B cell (primary cell): ENCODE data around the gene UFSP2. TPM values are rescaled to one million over a fixed set of nuclear protein-coding genes. Genes with fewer than 3 reads are reported as not detected.

Experiments
- ATAC-seq: fragments of 200-7000 bp; cut with Tn5 transposase; one replicate; pipeline ENCODE4 v1.10.0; 2021; ENCODE audit warnings: low read depth, mild to moderate bottlenecking, moderate number of reproducible peaks, moderate library complexity
- CTCF ChIA-PET: fragments of 350-600 bp; sonication (Branson Sonifier 250); formaldehyde crosslinking; loops from one replicate; lab custom pipeline; 2021; ENCODE audit warnings: antibody characterized with exemption, inconsistent platforms; lab: Charles Lee
- POLR2A ChIA-PET: fragments of 350-600 bp; sonication (Branson Sonifier 250); formaldehyde crosslinking; loops from one replicate; lab custom pipeline; 2021; ENCODE audit warnings: antibody characterized with exemption; lab: Charles Lee
- DNase-seq: peaks from one replicate; pipeline ENCODE4 v3.0.0; 2013
- H2AFZ ChIP-seq: 2 replicates; pipeline ENCODE4 v1.6.1; 2012; ENCODE audit warnings: mild to moderate bottlenecking, low read depth, low read length; ENCODE audit not compliant: insufficient read depth, poor library complexity, severe bottlenecking
- H3K27ac ChIP-seq, 2 donors: 1 replicate in 1 of 2; 2 replicates in 1 of 2; pipeline ENCODE4 v1.5.1; 2012 to 2013; ENCODE audit warnings: low read length in 2 of 2, mild to moderate bottlenecking in 2 of 2, moderate library complexity in 1 of 2
- H3K27me3 ChIP-seq, 4 experiments: fragments of 200-600 bp in 1 of 4; sonication (generic) in 1 of 4; replicated peaks in 1 of 4; 1 replicate in 2 of 4; 2 replicates in 2 of 4; pipeline versions ENCODE4 v1.6.1 to v1.7.0; 2013 to 2016; ENCODE audit warnings: low read length in 3 of 4, mild to moderate bottlenecking in 2 of 4, mixed read lengths in 1 of 4, moderate library complexity in 1 of 4; ENCODE audit not compliant: insufficient read depth in 4 of 4, control insufficient read depth in 3 of 4; ENCODE audit errors: control extremely low read depth in 1 of 4
- H3K36me3 ChIP-seq, 2 experiments: replicated peaks in 1 of 2; 1 replicate in 1 of 2; 2 replicates in 1 of 2; pipeline versions ENCODE4 v1.6.1 to v1.7.1; 2013; ENCODE audit warnings: low read length in 1 of 2; ENCODE audit not compliant: insufficient read depth in 2 of 2, control insufficient read depth in 1 of 2; ENCODE audit errors: control extremely low read depth in 1 of 2, extremely low read depth in 1 of 2
- H3K4me1 ChIP-seq, 2 donors: fragments of 200-600 bp in 1 of 2; sonication (generic) in 1 of 2; 1 replicate in 1 of 2; 2 replicates in 1 of 2; pipeline versions ENCODE4 v1.5.1 to v1.6.1; 2013 to 2017; ENCODE audit warnings: low read length in 2 of 2; ENCODE audit not compliant: control insufficient read depth in 2 of 2, insufficient read depth in 2 of 2
- H3K4me2 ChIP-seq: replicated peaks from 2 replicates; pipeline ENCODE3; 2012; ENCODE audit warnings: mild to moderate bottlenecking, low read depth, low read length; ENCODE audit not compliant: poor library complexity, severe bottlenecking
- H3K4me3 ChIP-seq, 5 experiments: fragments of 200-600 bp in 1 of 5; sonication (generic) in 1 of 5; 1 replicate in 3 of 5; 2 replicates in 2 of 5; pipeline versions ENCODE4 v1.5.1 to v1.7.0; 2011 to 2016; ENCODE audit warnings: low read length in 4 of 5, mild to moderate bottlenecking in 4 of 5, low read depth in 2 of 5, control low read depth in 1 of 5, moderate library complexity in 1 of 5; ENCODE audit not compliant: insufficient read depth in 1 of 5; ENCODE audit errors: control extremely low read depth in 1 of 5, extremely low read depth in 1 of 5
- H3K79me2 ChIP-seq: fragments of 200-600 bp; sonication (generic); one replicate; pipeline ENCODE4 v1.6.0; 2016; ENCODE audit warnings: low read length; ENCODE audit not compliant: control insufficient read depth, insufficient read depth
- H3K9ac ChIP-seq: fragments of 200-600 bp; sonication (generic); 2 replicates; pipeline ENCODE4 v1.6.1; 2017; ENCODE audit warnings: mild to moderate bottlenecking, low read length, moderate library complexity
- H3K9me3 ChIP-seq, 3 donors: one replicate each; pipeline versions ENCODE4 v1.6.1 to v1.7.1; 2013; ENCODE audit warnings: low read length in 2 of 3; ENCODE audit not compliant: control insufficient read depth in 2 of 3, insufficient read depth in 1 of 3; ENCODE audit errors: control extremely low read depth in 1 of 3
- H4K20me1 ChIP-seq: 2 replicates; pipeline ENCODE4 v1.6.0; 2012; ENCODE audit warnings: mild to moderate bottlenecking, low read length; ENCODE audit not compliant: insufficient read depth, control insufficient read depth, poor library complexity, severe bottlenecking
- H3K27ac Mint-ChIP-seq: one replicate; pipeline ENCODE4 v1.8.0; 2021; ENCODE audit warnings: mixed read lengths
- H3K27me3 Mint-ChIP-seq: one replicate; pipeline ENCODE4 v1.8.0; 2021; ENCODE audit warnings: mixed read lengths
- H3K4me1 Mint-ChIP-seq: one replicate; pipeline ENCODE4 v1.8.0; 2021; ENCODE audit warnings: mixed read lengths
- H3K4me3 Mint-ChIP-seq: one replicate; pipeline ENCODE4 v1.8.0; 2021; ENCODE audit warnings: mixed read lengths
- H3K9me3 Mint-ChIP-seq: one replicate; pipeline ENCODE4 v1.8.0; 2022; ENCODE audit warnings: mixed read lengths; ENCODE audit not compliant: insufficient read depth
- EZH2 ChIP-seq: IDR thresholded peaks from 2 replicates; pipeline ENCODE4 v1.6.1; 2012; ENCODE audit warnings: borderline replicate concordance, low read depth, mild to moderate bottlenecking, moderate library complexity, low read length; ENCODE audit not compliant: insufficient read depth, poor library complexity, severe bottlenecking
- WGBS: methylation state at CpG from one replicate; pipeline ENCODE4 v1.1.5; 2013; ENCODE audit warnings: missing lambda C conversion rate; ENCODE audit not compliant: insufficient coverage; 5-methylcytosine and 5-hydroxymethylcytosine counted together
- intact Hi-C: fragments of 100-400 bp; cut with micrococcal nuclease; formaldehyde crosslinking; loops from one replicate; pipeline ENCODE4 v1.10.0; 2022
- polyA plus RNA-seq: library from polyadenylated mRNA; depleted of rRNA; stranded (reverse); fragments of >200 nt; gene quantifications from 2 replicates; pipeline ENCODE4 v1.2.3, GENCODE V29; 2012
- small RNA-seq: library from RNA; depleted of rRNA; stranded (forward); fragments of <200 nt; gene quantifications from one replicate; pipeline ENCODE3, GENCODE V24; 2012; ENCODE audit warnings: low replicate concordance, low read depth; ENCODE audit not compliant: insufficient read length
- total RNA-seq, 2 donors: library from RNA; stranded (reverse); fragments of 120-200 nt in 1 of 2; gene quantifications; 1 replicate in 1 of 2; 2 replicates in 1 of 2; pipeline versions ENCODE4 v1.2.3 to v1.2.4, GENCODE V29; 2013 to 2022
- TF ChIP-seq, protein P1 (sequence below): fragments of 200-600 bp; IDR thresholded peaks from one replicate; pipeline ENCODE4 v1.8.0; 2022; ENCODE audit warnings: antibody characterized with exemption, mild to moderate bottlenecking

Gene UFSP2
- total and polyA plus RNA-seq, 2 donors (not counting 1 experiment from before 2014, with no cell fraction given) = 9.5 to 20.6 TPM

DNA sequence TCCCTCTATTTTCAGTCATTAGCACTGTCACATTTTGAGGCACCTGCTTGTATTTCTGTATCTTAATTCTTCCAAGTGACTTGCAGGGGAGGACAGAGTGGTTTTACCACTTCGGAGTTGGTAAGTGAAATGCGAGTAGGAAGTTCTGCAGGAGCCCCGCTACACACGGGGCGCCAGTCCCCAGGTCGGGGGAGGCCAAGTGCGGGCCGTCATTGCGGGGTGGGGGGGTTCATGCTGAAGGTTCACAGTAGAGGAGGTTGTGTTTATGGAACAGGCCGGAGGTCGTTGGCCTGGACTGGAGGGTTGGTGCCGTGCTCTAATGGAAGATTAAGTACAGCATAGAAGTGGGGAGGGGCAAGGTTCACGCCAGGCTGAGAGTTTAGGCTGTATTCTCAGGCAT lies 74.1 kb downstream of the UFSP2 start:
- Histone ChIP-seq H3K79me2 (peaks cover 7% of the 10 kb centered on the region), H3K27me3 (no peaks in the 10 kb centered on the region), H3K4me2 (no peak overlapping the region), H4K20me1 (no peaks in the 10 kb centered on the region), H3K4me3 (no peak overlapping the region), H3K36me3 (peaks cover 2 to 48% of the 10 kb centered on the region in 2 experiments), H3K9ac (no peak overlapping the region), H3K27ac (no peak overlapping the region), H3K4me1 (peaks cover 12 to 24% of the 10 kb centered on the region in 2 donors), H3K9me3 (no peaks in the 10 kb centered on the region), H2AFZ (no peak overlapping the region)
- Mint-ChIP-seq H3K9me3 (no peaks in the 10 kb centered on the region), H3K27ac (no peak overlapping the region), H3K27me3 (no peaks in the 10 kb centered on the region), H3K4me3 (no peak overlapping the region), H3K4me1 (peaks cover 29% of the 10 kb centered on the region)
- 97% methylated on average over 6 of the region's 13 CpGs for WGBS
- TF ChIP-seq, protein P1, sequence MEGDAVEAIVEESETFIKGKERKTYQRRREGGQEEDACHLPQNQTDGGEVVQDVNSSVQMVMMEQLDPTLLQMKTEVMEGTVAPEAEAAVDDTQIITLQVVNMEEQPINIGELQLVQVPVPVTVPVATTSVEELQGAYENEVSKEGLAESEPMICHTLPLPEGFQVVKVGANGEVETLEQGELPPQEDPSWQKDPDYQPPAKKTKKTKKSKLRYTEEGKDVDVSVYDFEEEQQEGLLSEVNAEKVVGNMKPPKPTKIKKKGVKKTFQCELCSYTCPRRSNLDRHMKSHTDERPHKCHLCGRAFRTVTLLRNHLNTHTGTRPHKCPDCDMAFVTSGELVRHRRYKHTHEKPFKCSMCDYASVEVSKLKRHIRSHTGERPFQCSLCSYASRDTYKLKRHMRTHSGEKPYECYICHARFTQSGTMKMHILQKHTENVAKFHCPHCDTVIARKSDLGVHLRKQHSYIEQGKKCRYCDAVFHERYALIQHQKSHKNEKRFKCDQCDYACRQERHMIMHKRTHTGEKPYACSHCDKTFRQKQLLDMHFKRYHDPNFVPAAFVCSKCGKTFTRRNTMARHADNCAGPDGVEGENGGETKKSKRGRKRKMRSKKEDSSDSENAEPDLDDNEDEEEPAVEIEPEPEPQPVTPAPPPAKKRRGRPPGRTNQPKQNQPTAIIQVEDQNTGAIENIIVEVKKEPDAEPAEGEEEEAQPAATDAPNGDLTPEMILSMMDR = no peak
- no peak for TF ChIP-seq EZH2
- intact Hi-C loops = no loop called here
- CTCF ChIA-PET = no interaction called here
- POLR2A ChIA-PET = no interaction called here
- ATAC-seq = no peak
- no peak for DNase-seq

Small RNA genes within 50 kb of the gene (small RNA-seq; reads per million reads assigned to genes)
- gene RF00019 = not detected

Other genes with a start within 250 kb of the UFSP2 start
- 32.0 and 32.4 TPM in 2 replicates for gene CFAP97, start 222.0 kb downstream of the UFSP2 start, total RNA-seq
- 9.3 and 11.3 TPM in 2 replicates for gene CFAP97, start 222.0 kb downstream of the UFSP2 start, polyA plus RNA-seq
- gene SNX25, start 216.4 kb downstream of the UFSP2 start, total RNA-seq = 77.6 and 83.8 TPM in 2 replicates
- 12.0 and 24.2 TPM in 2 replicates for gene SNX25, start 216.4 kb downstream of the UFSP2 start, polyA plus RNA-seq
- 1.6 and 1.7 TPM in 2 replicates for gene LRP2BP, start 30.0 kb downstream of the UFSP2 start, total RNA-seq
- 0.15 and 0.32 TPM in 2 replicates for gene LRP2BP, start 30.0 kb downstream of the UFSP2 start, polyA plus RNA-seq
- 22.8 and 29.6 TPM in 2 replicates for gene ANKRD37, start 29.1 kb downstream of the UFSP2 start, total RNA-seq
- 30.6 and 64.9 TPM in 2 replicates for gene ANKRD37, start 29.1 kb downstream of the UFSP2 start, polyA plus RNA-seq
- gene CCDC110, start 45.8 kb upstream of the UFSP2 start, total RNA-seq = 1.6 and 2.3 TPM in 2 replicates
- gene CCDC110, start 45.8 kb upstream of the UFSP2 start, polyA plus RNA-seq = 0.04 TPM in 1 of 2 replicates, not detected in the other
- 0.07 and 0.15 TPM in 2 replicates for gene PDLIM3, start 109.5 kb upstream of the UFSP2 start, total RNA-seq
- gene PDLIM3, start 109.5 kb upstream of the UFSP2 start, polyA plus RNA-seq = not detected in 2 replicates